GM12872 (cell line): ENCODE data around the gene ZNF771.

Source experiments
- TF ChIP-seq, protein P1 (sequence below): IDR thresholded peaks from 3 replicates; pipeline ENCODE4 v1.5.1; 2011; ENCODE audit warnings: low read depth, mild to moderate bottlenecking, low read length, moderate library complexity; ENCODE audit not compliant: insufficient read depth

ZNF771 gene

GRCh38 chr16:30377050-30377811 is 30.2 kb upstream of the ZNF771 start:
- TF ChIP-seq, protein P1, sequence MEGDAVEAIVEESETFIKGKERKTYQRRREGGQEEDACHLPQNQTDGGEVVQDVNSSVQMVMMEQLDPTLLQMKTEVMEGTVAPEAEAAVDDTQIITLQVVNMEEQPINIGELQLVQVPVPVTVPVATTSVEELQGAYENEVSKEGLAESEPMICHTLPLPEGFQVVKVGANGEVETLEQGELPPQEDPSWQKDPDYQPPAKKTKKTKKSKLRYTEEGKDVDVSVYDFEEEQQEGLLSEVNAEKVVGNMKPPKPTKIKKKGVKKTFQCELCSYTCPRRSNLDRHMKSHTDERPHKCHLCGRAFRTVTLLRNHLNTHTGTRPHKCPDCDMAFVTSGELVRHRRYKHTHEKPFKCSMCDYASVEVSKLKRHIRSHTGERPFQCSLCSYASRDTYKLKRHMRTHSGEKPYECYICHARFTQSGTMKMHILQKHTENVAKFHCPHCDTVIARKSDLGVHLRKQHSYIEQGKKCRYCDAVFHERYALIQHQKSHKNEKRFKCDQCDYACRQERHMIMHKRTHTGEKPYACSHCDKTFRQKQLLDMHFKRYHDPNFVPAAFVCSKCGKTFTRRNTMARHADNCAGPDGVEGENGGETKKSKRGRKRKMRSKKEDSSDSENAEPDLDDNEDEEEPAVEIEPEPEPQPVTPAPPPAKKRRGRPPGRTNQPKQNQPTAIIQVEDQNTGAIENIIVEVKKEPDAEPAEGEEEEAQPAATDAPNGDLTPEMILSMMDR, result no peak

- TF ChIP-seq, protein P1, result no peak
Measured at GRCh38 chr16:30377812-30378235, 29.6 kb upstream of the ZNF771 start.

- TF ChIP-seq, protein P1, result 0 out of 3 replicates have a peak, but pooled peaks have one; percentile 19
Measured at GRCh38 chr16:30378236-30379157, 28.9 kb upstream of the ZNF771 start.

- TF ChIP-seq, protein P1, result no peak
Measured at GRCh38 chr16:30379158-30379783, 28.1 kb upstream of the ZNF771 start.

- TF ChIP-seq, protein P1, result no peak
Measured at GRCh38 chr16:30380072-30380802, 27.2 kb upstream of the ZNF771 start.

GRCh38 chr16:30380803-30381208 is 26.6 kb upstream of the ZNF771 start:
- TF ChIP-seq, protein P1, result no peak
